Activated T-helper 17 cell treated with anti-CD3 and anti-CD28 coated beads, Interleukin-2, amount 50 U/mL, for 72 hours (primary cell): ENCODE data around the gene KIRREL2. TPM values are rescaled to one million over a fixed set of nuclear protein-coding genes. Genes with fewer than 3 reads are reported as not detected.
A peak's percentile ranks its signal among the peaks of the same experiment; 100 is the strongest.
"Not testable (repeated sequence)": the region's sequence is repeated elsewhere in the genome, so short reads cannot be mapped to it uniquely, and the experiment has no call there.

Experiments used
- ATAC-seq: fragments of 150-1000 bp; cut with Tn5 transposase; replicated peaks from 2 replicates; pipeline ENCODE4 v1.10.0; 2021; ENCODE audit warnings: mild to moderate bottlenecking, moderate library complexity
- H3K27ac Mint-ChIP-seq: one replicate; pipeline ENCODE4 v1.8.0; 2022; ENCODE audit warnings: mixed read lengths
- H3K27me3 Mint-ChIP-seq: one replicate; pipeline ENCODE4 v1.8.0; 2022; ENCODE audit warnings: mixed read lengths
- H3K36me3 Mint-ChIP-seq: one replicate; pipeline ENCODE4 v1.8.0; 2022; ENCODE audit warnings: low read depth, mild to moderate bottlenecking, mixed read lengths
- H3K4me1 Mint-ChIP-seq: one replicate; pipeline ENCODE4 v1.8.0; 2022; ENCODE audit warnings: mixed read lengths
- H3K4me3 Mint-ChIP-seq: one replicate; pipeline ENCODE4 v1.8.0; 2022; ENCODE audit warnings: mild to moderate bottlenecking, mixed read lengths
- H3K9me3 Mint-ChIP-seq: one replicate; pipeline ENCODE4 v1.8.0; 2022; ENCODE audit warnings: mixed read lengths
- total RNA-seq, 2 donors: library from RNA; stranded (reverse); gene quantifications; one replicate each; pipeline ENCODE4 v1.2.3, GENCODE V29; 2022

KIRREL2 gene
- total RNA-seq, 2 donors from 2014 or later = 1.0 to 1.4 TPM

DNA sequence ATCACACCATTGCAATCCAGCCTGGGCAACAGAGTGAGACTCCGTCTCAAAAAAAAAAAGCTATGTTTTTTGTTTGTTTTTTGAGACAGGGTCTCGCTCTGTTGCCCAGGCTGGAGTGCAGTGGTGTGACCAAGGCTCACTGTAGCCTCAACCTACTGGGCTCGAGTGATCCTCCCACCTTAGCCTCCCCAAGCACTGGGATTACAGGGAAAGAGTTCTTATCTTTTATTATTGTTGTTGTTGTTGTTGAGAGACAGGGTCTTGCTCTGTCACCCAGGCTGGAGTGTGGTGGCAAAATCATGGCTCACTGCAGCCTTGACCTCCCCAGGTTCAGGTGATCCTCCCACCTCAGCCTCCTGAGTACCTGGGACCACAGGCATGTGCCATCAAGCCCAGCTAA lies 35.1 kb downstream of the KIRREL2 start:
- H3K27me3 Mint-ChIP-seq, H3K27ac Mint-ChIP-seq, H3K4me3 Mint-ChIP-seq, ATAC-seq, H3K9me3 Mint-ChIP-seq: not testable (repeated sequence)
- H3K36me3 Mint-ChIP-seq = peaks cover 100% of the 10 kb centered on the region
- H3K4me1 Mint-ChIP-seq = peaks cover 11% of the 10 kb centered on the region

DNA sequence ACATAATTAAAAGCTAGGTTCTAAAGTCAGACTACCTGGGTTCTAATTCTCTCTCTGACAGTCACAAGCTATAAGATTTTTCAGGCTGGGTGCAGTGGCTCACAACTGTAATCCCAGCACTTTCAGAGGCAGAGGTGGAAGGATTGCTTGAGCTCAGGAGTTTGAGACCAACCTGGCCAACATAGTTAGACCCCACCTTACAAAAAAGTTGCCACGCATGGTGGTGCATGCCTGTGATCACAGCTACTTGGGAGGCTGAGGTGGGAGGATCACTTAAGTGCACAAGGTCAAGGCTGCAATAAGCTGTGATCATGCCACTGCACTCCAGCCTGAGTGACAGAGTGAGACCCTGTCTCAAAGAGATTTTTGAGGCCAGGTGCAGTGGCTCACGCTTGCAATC lies 37.6 kb downstream of the KIRREL2 start:
- no peak for ATAC-seq
- H3K4me3 Mint-ChIP-seq = no peak overlapping the region
- peaks cover 100% of the 10 kb centered on the region for H3K36me3 Mint-ChIP-seq
- H3K27ac Mint-ChIP-seq = no peak overlapping the region
- H3K9me3 Mint-ChIP-seq = no peaks in the 10 kb centered on the region
- no peaks in the 10 kb centered on the region for H3K27me3 Mint-ChIP-seq
- H3K4me1 Mint-ChIP-seq = peaks cover 2% of the 10 kb centered on the region

DNA sequence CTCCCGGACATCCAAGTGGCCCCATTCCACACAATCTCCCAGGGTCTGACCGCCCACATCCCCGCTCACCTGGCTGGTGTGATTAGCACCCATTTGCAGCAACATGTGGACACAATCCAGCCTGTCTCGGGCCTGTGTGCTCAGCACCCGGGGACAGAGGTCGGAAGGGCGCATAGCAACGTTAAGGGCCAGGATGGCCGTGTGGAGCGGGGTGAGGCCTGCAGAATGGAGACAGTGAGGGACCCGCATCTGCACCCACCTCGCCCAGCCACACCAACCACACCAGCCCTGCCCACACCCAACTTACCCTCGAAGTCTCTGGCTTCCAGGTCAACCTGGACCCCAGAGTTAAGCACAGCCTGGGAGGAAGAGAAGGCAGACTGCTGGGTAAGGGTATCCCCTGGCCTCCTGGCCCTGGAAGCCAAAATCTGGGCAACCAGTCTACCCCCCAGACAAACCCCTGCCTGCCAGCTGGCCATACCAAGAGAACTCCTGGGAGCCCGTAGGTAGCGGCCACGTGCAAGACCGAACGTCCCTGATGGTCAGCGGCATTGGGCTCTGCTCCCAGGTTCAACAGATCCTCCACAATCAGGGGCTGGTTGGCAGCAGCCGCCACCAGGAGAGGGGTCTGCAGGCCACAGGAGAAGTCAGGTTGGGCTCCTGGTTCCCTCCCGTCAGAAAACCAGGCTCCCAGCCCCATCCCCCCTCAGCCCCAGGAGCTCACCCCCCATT lies 39.4 kb downstream of the KIRREL2 start:
- Mint-ChIP-seq H3K9me3 (no peaks in the 10 kb centered on the region), H3K36me3 (peaks cover 87% of the 10 kb centered on the region), H3K27me3 (no peaks in the 10 kb centered on the region), H3K4me3 (peak overlapping the region; percentile 81), H3K27ac (peak overlapping the region; percentile 70), H3K4me1 (no peaks in the 10 kb centered on the region)
- ATAC-seq = no peak

DNA sequence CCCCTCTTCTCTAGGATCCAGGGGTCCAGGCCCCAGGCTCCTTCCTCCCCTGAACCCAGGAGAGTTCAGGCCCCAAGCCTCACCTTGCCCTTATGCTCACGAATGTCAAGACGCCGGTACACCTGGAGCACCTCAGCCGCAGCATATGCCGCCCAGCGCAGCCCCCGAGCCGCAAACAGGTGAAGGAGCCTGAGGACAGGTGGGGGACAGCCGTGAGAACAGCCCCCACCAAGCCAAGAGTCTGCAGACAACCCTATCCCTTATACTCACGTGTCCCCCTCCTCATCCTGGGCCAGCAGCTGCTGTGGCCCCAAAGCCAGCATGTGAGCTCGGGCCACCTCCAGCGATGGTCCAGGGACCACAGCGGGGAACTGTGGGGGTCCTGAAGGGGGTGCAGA lies 39.9 kb downstream of the KIRREL2 start:
- Mint-ChIP-seq H3K27me3 (no peaks in the 10 kb centered on the region), H3K4me1 (peaks cover under 1% of the 10 kb centered on the region), H3K9me3 (no peaks in the 10 kb centered on the region), H3K36me3 (peaks cover 81% of the 10 kb centered on the region), H3K4me3 (peak overlapping the region; percentile 81), H3K27ac (no peak overlapping the region)
- ATAC-seq = no peak

DNA sequence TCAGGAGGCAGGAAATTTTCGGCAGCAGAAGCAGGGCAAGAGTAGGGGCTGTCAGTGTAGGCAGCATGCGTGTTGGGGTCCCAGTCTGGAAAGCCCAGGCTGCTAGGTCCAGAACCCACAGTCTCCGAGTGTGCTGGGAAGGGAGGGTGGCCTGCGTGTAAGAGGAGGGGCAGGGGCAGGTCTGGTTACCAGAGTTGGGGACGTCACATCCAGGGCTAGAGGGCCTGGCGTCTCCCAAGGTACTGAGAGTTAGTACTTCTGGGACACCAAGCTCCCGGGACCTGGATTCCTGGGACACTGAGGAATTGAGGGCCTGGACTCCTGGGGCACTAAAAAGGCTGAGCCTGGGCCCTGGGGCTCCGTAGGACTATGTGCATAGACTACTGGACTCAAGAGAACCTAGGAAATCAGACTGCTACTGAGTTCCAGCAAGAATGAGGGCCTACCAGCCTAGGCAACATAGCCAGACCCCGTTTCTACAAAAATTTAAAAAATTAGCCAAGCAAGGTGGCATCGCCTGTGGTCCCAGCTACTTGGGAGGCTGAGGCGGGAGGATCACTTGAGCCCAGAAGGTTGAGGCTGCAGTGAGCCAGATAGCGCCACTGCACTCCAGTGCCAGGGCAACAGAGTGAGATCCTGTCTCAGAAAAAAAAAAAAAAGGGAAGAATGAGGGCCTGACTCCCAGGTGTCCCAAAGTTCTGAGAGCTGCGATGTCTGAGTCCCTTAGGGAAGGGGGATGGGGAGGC lies 41.2 kb downstream of the KIRREL2 start:
- Mint-ChIP-seq H3K9me3 (no peaks in the 10 kb centered on the region), H3K27me3 (no peaks in the 10 kb centered on the region), H3K4me1 (peaks cover 7% of the 10 kb centered on the region), H3K36me3 (peaks cover 70% of the 10 kb centered on the region), H3K4me3 (peak overlapping the region; percentile 81), H3K27ac (peak overlapping the region; percentile 91)
- ATAC-seq = no peak

DNA sequence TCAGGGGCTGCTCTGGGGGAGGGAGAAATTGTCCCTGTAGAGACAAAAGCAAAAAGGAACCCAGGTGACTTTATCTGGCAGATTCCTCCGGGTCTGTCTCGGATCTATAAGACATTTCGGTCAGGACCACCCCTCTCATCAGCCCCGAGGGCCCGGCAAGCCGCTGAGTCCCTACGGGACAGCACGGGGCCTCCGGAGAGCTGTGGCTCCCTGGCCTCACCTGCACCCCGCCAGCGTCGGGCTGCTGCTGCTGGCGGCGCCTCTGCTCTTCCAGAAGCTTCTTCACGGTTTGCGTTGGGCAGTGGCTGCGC lies 41.7 kb downstream of the KIRREL2 start:
- peak overlapping the region; percentile 91 for H3K27ac Mint-ChIP-seq
- peaks cover 70% of the 10 kb centered on the region for H3K36me3 Mint-ChIP-seq
- peak overlapping the region; percentile 81 for H3K4me3 Mint-ChIP-seq
- H3K4me1 Mint-ChIP-seq = peaks cover 11% of the 10 kb centered on the region
- H3K9me3 Mint-ChIP-seq = no peaks in the 10 kb centered on the region
- no peak for ATAC-seq
- no peaks in the 10 kb centered on the region for H3K27me3 Mint-ChIP-seq

DNA sequence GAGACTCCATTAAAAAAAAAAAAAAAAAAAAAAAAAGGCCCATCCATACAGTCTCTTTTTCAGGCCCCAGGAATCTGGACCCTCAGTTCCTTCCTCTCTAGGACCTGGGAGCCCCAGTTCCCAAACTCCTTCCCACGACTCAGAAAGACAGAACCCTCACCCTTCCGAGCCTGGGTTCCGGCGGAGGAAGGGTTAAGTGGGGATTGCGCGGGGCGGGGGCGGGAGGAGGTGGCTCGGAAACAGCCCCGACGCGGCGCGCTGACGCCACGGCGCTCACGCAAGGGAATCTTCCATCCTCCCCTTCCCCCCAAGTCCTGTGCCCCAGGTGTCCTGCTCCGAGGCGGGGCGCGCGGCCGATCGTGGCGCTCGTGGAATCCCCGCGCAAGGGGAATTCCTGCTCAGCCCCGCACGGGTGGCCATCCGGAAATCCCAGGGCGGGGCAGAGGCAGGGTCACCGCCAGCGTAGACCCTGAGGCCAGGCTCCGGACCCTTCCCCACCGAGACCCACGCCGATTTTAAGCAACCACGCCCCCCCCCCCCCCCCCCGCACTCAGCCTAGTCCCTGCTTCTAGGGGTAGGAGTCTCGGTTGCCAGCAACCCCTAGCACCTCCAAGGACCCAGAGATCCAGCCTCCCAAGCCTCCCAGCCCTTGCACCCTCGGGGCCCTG lies 43.0 kb downstream of the KIRREL2 start:
- peaks cover 61% of the 10 kb centered on the region for H3K36me3 Mint-ChIP-seq
- no peaks in the 10 kb centered on the region for H3K9me3 Mint-ChIP-seq
- H3K4me3 Mint-ChIP-seq = peak overlapping the region; percentile 81
- H3K27ac Mint-ChIP-seq = peak overlapping the region; percentile 91
- H3K27me3 Mint-ChIP-seq = no peaks in the 10 kb centered on the region
- peaks cover 20% of the 10 kb centered on the region for H3K4me1 Mint-ChIP-seq
- peak; percentile 69 for ATAC-seq

DNA sequence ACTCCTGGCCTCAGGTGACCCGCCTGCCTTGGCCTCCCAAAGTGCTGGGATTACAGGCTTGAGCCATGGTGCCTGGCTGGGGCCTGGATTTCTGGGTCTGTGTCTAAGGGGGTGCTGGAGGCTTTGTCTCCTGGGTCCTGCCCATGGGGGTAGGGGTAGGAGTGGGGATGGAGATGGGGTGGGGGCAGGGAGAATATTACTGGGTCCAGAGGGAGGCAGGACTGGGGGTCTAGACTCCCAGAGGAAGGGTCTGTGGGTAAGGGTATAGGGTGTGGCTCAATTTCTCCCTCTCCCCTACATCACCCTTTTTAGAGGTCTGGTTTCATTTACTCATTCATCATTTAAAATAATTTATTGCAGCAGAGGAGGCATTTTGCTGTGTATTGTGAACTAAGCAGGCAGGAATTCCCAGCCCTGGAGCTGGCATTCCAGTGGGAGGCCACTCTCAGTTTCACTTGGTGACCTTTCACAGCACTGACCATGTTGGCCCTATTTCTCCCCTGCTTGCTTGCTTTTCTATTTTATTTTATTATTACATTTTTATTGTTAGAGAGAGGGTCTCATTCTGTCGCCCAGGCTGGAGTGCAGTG lies 44.4 kb downstream of the KIRREL2 start:
- no peaks in the 10 kb centered on the region for H3K9me3 Mint-ChIP-seq
- H3K36me3 Mint-ChIP-seq = peaks cover 46% of the 10 kb centered on the region
- ATAC-seq = no peak
- peaks cover 26% of the 10 kb centered on the region for H3K4me1 Mint-ChIP-seq
- H3K27me3 Mint-ChIP-seq = no peaks in the 10 kb centered on the region
- H3K4me3 Mint-ChIP-seq = peak overlapping the region; percentile 81
- H3K27ac Mint-ChIP-seq = peak overlapping the region; percentile 91

DNA sequence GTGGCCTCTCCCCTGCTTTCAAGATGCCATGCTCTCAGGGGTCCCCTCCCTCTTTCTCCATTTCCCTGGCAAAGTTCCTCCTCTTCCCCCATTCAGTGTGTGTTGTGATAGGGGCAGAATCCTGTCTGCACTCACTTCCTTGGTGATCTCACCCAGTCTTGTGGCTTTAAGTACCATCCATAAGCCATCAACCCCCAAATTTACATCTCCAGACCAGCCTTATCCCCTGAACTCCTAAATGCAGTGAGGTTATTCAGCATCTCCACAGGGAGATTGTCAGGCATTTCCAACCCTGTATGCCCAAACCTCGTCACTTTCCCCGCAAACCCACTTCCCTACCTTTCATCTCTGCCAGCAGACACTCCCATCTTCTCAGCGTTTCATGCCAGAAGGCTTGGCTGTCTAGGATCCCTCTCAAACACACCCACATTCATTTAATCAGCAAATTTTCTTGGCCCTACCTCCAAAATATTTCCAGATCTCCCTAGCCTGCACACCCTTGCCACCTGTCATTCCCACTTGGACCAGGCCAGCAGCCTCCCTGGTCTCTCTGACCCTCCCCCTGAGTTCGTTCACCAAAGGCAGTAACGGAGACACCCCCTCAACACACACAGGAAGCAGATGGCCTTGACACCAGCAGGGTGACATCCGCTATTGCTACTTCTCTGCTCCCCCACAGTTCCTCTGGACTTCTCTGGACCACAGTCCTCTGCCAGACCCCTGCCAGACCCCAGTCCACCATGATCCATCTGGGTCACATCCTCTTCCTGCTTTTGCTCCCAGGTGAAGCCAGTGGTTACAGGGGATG lies 45.3 kb downstream of the KIRREL2 start, which contains the start of gene HCST:
HCST (plus strand) TSS at position 676 of the 808 bp plus-strand sequence; CDS start at position 741, 65 bp downstream.
- ATAC-seq = peak; percentile 17
- peaks cover 37% of the 10 kb centered on the region for H3K36me3 Mint-ChIP-seq
- peaks cover 26% of the 10 kb centered on the region for H3K4me1 Mint-ChIP-seq
- H3K4me3 Mint-ChIP-seq = peak within 1 kb of the TSS; percentile 81
- peak within 1 kb of the TSS; percentile 64 for H3K27ac Mint-ChIP-seq
- H3K9me3 Mint-ChIP-seq = no peaks in the 10 kb centered on the region
- H3K27me3 Mint-ChIP-seq = no peaks in the 10 kb centered on the region

DNA sequence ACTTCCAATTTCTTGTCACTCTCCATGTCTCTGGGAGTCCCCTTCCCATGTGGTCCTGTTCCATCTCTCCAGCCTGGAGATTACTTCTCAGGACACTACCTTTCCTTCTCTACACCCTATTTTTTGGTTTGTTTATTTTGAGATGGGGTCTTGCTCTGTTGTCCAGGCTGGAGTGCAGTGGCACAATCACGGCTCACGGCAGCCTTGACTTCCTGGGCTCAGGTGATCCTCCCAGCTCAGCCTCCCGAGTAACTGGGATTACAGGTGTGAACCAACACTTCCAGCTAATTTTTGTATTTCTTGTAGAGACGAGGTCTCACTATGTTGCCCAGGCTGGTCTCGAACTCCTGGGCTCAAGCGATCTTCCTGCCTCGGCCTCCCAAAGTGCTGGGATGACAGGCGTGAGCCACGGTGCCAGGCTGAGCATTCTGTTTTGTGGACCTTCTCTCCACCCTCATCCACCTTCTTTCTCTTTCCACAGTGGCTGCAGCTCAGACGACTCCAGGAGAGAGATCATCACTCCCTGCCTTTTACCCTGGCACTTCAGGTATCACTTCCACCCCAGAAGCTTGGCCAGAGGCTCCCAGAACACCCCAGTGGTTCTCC lies 46.3 kb downstream of the KIRREL2 start:
- H3K4me1 Mint-ChIP-seq = peaks cover 26% of the 10 kb centered on the region
- H3K9me3 Mint-ChIP-seq = no peaks in the 10 kb centered on the region
- ATAC-seq = no peak
- peaks cover 28% of the 10 kb centered on the region for H3K36me3 Mint-ChIP-seq
- no peaks in the 10 kb centered on the region for H3K27me3 Mint-ChIP-seq
- peak overlapping the region; percentile 81 for H3K4me3 Mint-ChIP-seq
- peak overlapping the region; percentile 64 for H3K27ac Mint-ChIP-seq

DNA sequence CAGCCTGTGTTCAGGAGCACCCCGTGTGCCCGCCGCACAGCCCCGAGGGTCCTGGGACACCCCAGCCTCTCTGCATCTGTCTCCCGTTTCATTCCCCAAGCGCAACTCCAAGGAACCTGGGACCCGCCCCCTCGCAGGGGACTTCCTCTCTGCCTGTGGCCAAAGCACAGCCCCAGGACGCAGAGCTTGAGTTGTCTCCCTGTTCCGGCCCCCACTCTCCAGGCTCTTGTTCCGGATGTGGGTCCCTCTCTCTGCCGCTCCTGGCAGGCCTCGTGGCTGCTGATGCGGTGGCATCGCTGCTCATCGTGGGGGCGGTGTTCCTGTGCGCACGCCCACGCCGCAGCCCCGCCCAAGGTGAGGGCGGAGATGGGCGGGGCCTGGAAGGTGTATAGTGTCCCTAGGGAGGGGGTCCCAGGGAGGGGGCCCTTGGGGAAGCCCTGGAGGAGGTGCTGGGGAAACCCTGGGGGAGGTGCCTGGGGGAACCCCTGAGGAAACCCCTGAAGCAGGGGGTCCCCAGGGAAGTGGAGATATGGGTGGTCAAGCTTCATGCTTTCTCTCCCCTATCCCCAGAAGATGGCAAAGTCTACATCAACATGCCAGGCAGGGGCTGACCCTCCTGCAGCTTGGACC lies 47.0 kb downstream of the KIRREL2 start:
- Mint-ChIP-seq H3K27me3 (no peaks in the 10 kb centered on the region), H3K27ac (peak overlapping the region; percentile 64), H3K36me3 (peaks cover 21% of the 10 kb centered on the region), H3K9me3 (no peaks in the 10 kb centered on the region), H3K4me1 (peaks cover 26% of the 10 kb centered on the region), H3K4me3 (peak overlapping the region; percentile 81)
- peak; percentile 60 for ATAC-seq

DNA sequence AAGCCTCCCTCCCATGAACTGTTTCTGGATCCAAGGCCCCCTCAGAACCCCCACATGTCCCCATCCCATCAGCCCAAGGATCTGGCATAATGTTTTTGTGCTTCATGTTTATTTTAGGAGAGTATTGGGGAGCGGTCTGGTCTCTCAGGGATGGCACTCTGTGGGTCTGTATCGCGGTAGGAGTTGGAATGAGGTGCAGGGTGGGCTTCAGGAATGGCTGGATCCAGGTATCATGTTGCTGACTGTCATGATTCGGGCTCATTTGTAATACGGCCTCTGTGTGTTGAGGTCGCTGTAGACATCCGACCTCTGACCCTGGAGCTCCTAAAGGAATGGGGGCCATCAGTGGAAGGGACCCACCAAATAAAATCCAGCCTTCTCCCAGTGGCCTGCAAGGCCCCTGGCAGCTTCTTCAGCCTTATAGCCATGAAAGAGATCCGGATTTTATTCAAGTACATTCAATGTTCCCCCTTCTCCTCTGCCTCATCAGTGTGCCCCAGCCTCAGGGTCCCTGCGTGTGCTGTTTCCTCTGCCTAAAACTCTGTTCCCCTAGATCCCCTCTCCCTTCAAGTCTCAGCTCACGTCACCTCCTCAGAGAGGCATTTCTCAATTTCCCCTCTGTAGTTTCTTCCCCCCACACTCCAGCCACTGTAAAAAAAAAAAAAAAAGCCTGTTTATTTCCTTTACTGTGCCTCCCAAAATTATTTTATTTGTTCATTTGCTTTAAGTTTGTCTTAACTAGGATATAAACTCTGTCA lies 47.8 kb downstream of the KIRREL2 start:
- no peaks in the 10 kb centered on the region for H3K27me3 Mint-ChIP-seq
- H3K27ac Mint-ChIP-seq = peak overlapping the region; percentile 64
- H3K4me3 Mint-ChIP-seq = peak overlapping the region; percentile 81
- peaks cover 26% of the 10 kb centered on the region for H3K4me1 Mint-ChIP-seq
- peaks cover 13% of the 10 kb centered on the region for H3K36me3 Mint-ChIP-seq
- ATAC-seq = no peak
- H3K9me3 Mint-ChIP-seq = no peaks in the 10 kb centered on the region
